Esophagus squamous epithelium (tissue), 4 donors: ENCODE data around the gene IRF2.

Experiments used
- POLR2A ChIP-seq, 4 donors: fragments of 450-650 bp; IDR thresholded peaks; one replicate each; pipeline ENCODE4 v1.6.1; 2017; ENCODE audit warnings: antibody characterized with exemption in 4 of 4, mild to moderate bottlenecking in 4 of 4, moderate library complexity in 3 of 4
- TF ChIP-seq, protein P1 (sequence below), 6 experiments: fragments of 450-650 bp in 4 of 6; fragments of 200-600 bp in 2 of 6; sonication (generic) in 2 of 6; IDR thresholded peaks; one replicate each; pipeline ENCODE4 v1.5.1; 2016 to 2019; ENCODE audit warnings: antibody characterized with exemption in 6 of 6, mild to moderate bottlenecking in 4 of 6, moderate library complexity in 4 of 6

GRCh38 chr4:184453365-184454160 lies 20.8 kb downstream of the IRF2 start:
- TF ChIP-seq, protein P1, sequence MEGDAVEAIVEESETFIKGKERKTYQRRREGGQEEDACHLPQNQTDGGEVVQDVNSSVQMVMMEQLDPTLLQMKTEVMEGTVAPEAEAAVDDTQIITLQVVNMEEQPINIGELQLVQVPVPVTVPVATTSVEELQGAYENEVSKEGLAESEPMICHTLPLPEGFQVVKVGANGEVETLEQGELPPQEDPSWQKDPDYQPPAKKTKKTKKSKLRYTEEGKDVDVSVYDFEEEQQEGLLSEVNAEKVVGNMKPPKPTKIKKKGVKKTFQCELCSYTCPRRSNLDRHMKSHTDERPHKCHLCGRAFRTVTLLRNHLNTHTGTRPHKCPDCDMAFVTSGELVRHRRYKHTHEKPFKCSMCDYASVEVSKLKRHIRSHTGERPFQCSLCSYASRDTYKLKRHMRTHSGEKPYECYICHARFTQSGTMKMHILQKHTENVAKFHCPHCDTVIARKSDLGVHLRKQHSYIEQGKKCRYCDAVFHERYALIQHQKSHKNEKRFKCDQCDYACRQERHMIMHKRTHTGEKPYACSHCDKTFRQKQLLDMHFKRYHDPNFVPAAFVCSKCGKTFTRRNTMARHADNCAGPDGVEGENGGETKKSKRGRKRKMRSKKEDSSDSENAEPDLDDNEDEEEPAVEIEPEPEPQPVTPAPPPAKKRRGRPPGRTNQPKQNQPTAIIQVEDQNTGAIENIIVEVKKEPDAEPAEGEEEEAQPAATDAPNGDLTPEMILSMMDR (IDR thresholded peaks at IDR 0.05): no peak
- TF ChIP-seq POLR2A (IDR thresholded peaks at IDR 0.05): peak in 1 of 4 donors; percentile 26
